Glutamatergic neuron (in vitro differentiated cells): ENCODE results near the gene SLC27A2. TPM values are rescaled to one million over a fixed set of nuclear protein-coding genes. Genes with fewer than 3 reads are reported as not detected.

Source experiments
- DNase-seq: peaks from one replicate; pipeline ENCODE4 v3.0.0; 2022
- H3K27ac Mint-ChIP-seq: one replicate; pipeline ENCODE4 v1.8.0; 2020; ENCODE audit warnings: mild to moderate bottlenecking, mixed read lengths, inconsistent platforms; ENCODE audit not compliant: unreplicated experiment
- H3K27me3 Mint-ChIP-seq: one replicate; pipeline ENCODE4 v1.8.0; 2020; ENCODE audit warnings: mild to moderate bottlenecking, moderate library complexity, mixed read lengths, inconsistent platforms; ENCODE audit not compliant: unreplicated experiment
- H3K36me3 Mint-ChIP-seq: one replicate; pipeline ENCODE4 v1.8.0; 2020; ENCODE audit warnings: mild to moderate bottlenecking, mixed read lengths, inconsistent platforms; ENCODE audit not compliant: unreplicated experiment
- H3K4me1 Mint-ChIP-seq: one replicate; pipeline ENCODE4 v1.8.0; 2020; ENCODE audit warnings: mild to moderate bottlenecking, low read depth, mixed read lengths, inconsistent platforms; ENCODE audit not compliant: unreplicated experiment
- H3K4me3 Mint-ChIP-seq: one replicate; pipeline ENCODE4 v1.8.0; 2020; ENCODE audit warnings: mild to moderate bottlenecking, mixed read lengths, inconsistent platforms; ENCODE audit not compliant: unreplicated experiment
- H3K9me3 Mint-ChIP-seq: one replicate; pipeline ENCODE4 v1.8.0; 2020; ENCODE audit warnings: mild to moderate bottlenecking, moderate library complexity, mixed read lengths, inconsistent platforms; ENCODE audit not compliant: unreplicated experiment
- total RNA-seq: library from RNA; stranded (reverse); fragmentation: NEBNext Ultra II Directional; extraction: Animal tissue kit (Norgen Biotek cat#: 25700); gene quantifications from one replicate; pipeline ENCODE4 v1.2.1, GENCODE V29; 2021; ENCODE audit not compliant: unreplicated experiment
- TF ChIP-seq, protein P1 (sequence below): fragments of 200-600 bp; sonication (generic); IDR thresholded peaks from one replicate; pipeline ENCODE4 v1.5.0; 2021; ENCODE audit not compliant: partially characterized antibody, unreplicated experiment

SLC27A2 gene
- total RNA-seq, 1 donor from 2014 or later = not detected

DNA sequence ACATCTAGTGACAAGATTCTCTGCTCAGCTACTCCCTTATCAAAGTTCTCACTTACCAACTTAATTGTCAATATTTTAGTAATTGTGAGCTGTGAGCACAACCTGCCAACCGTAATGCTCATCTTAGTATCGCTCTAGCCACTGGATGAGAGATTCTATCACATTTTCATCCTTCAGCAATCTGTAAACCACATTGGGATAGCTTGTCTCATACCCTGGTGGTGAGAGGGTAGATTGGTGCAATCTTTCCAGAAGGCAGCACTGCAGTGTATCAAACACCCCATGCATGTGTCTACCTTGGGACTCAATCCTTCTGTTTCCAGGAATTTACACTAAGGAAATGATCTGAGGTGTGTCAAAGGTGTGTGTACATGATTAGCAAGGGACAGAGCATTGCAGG, 44.1 kb upstream of the SLC27A2 start:
- TF ChIP-seq, protein P1, sequence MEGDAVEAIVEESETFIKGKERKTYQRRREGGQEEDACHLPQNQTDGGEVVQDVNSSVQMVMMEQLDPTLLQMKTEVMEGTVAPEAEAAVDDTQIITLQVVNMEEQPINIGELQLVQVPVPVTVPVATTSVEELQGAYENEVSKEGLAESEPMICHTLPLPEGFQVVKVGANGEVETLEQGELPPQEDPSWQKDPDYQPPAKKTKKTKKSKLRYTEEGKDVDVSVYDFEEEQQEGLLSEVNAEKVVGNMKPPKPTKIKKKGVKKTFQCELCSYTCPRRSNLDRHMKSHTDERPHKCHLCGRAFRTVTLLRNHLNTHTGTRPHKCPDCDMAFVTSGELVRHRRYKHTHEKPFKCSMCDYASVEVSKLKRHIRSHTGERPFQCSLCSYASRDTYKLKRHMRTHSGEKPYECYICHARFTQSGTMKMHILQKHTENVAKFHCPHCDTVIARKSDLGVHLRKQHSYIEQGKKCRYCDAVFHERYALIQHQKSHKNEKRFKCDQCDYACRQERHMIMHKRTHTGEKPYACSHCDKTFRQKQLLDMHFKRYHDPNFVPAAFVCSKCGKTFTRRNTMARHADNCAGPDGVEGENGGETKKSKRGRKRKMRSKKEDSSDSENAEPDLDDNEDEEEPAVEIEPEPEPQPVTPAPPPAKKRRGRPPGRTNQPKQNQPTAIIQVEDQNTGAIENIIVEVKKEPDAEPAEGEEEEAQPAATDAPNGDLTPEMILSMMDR = no peak
- H3K36me3 Mint-ChIP-seq = no peaks in the 10 kb centered on the region
- no peak for DNase-seq
- H3K9me3 Mint-ChIP-seq = peaks cover 2% of the 10 kb centered on the region
- no peaks in the 10 kb centered on the region for H3K4me1 Mint-ChIP-seq
- H3K27ac Mint-ChIP-seq = no peak overlapping the region
- no peak overlapping the region for H3K4me3 Mint-ChIP-seq
- H3K27me3 Mint-ChIP-seq = peaks cover 2% of the 10 kb centered on the region

DNA sequence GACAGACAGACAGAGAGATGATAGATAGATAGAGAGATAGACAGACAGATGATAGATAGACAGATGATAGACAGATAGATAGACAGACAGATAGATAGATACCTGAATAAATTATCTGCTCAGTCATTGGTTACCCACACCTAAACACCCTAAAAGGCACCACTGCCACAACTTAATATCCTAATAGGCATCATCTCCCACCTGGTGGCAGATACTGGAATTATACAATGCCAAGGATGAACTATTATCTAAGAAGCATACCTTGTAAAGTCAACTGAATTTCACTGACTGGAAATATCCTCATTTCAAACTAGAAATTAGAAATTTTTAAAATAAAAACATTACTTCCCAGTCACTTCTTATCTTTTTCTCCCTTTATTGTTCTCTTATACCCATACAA, 43.6 kb upstream of the SLC27A2 start:
- TF ChIP-seq, protein P1 = no peak

DNA sequence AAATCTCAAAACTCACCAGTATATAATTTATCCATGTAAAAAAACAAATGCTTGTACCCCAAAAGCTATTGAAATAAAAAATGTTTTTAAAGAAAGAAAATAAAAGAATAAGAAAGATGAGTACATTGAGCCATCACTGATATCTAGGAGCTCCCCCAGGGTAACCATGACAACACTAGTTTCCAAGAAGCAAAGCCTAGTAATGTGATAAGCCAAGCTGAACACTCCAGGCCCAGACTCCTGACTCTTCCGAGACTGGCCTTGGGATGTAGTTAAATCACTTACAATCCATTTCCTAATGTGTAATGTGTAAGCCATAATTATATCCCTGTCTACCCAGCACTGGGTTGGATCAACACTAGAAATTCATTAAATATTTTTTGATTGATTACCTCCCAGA, 41.9 kb upstream of the SLC27A2 start:
- DNase-seq = no peak
- peaks cover 2% of the 10 kb centered on the region for H3K9me3 Mint-ChIP-seq

More for the DNA sequence above, 43.6 kb upstream of the SLC27A2 start:
- peaks cover 2% of the 10 kb centered on the region for H3K27me3 Mint-ChIP-seq
- no peaks in the 10 kb centered on the region for H3K4me1 Mint-ChIP-seq
- peaks cover 2% of the 10 kb centered on the region for H3K9me3 Mint-ChIP-seq
- no peaks in the 10 kb centered on the region for H3K36me3 Mint-ChIP-seq
- DNase-seq = no peak
- no peak overlapping the region for H3K27ac Mint-ChIP-seq
- H3K4me3 Mint-ChIP-seq = no peak overlapping the region

DNA sequence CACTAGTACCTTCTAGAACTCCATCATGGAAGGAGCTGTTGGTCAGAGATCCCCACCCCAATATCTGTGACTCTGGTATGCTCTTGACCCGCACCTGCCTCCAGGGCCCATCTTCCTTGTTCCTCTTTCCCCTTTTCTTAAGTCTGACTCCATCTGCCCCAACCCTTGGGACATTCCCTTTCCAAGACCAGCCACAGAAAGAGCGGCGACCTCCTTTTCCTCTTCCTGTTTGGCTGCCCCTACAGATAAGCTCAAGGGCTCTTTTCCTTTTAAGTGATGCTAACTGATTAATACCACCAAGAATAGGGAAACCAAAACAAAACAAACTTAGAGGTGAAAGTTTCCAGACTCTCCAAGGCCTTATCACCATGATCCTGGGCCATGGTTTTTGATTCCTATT, 41.0 kb upstream of the SLC27A2 start:
- H3K27ac Mint-ChIP-seq = no peak overlapping the region
- peaks cover 2% of the 10 kb centered on the region for H3K9me3 Mint-ChIP-seq
- peaks cover 2% of the 10 kb centered on the region for H3K4me1 Mint-ChIP-seq
- no peak for DNase-seq
- peaks cover 2% of the 10 kb centered on the region for H3K27me3 Mint-ChIP-seq
- no peak overlapping the region for H3K4me3 Mint-ChIP-seq
- H3K36me3 Mint-ChIP-seq = no peaks in the 10 kb centered on the region
- TF ChIP-seq, protein P1 = no peak

More for the DNA sequence above, 41.9 kb upstream of the SLC27A2 start:
- Mint-ChIP-seq H3K4me1 (peaks cover 2% of the 10 kb centered on the region), H3K4me3 (no peak overlapping the region), H3K36me3 (no peaks in the 10 kb centered on the region), H3K27me3 (peaks cover 2% of the 10 kb centered on the region), H3K27ac (no peak overlapping the region)
- TF ChIP-seq, protein P1 = no peak

DNA sequence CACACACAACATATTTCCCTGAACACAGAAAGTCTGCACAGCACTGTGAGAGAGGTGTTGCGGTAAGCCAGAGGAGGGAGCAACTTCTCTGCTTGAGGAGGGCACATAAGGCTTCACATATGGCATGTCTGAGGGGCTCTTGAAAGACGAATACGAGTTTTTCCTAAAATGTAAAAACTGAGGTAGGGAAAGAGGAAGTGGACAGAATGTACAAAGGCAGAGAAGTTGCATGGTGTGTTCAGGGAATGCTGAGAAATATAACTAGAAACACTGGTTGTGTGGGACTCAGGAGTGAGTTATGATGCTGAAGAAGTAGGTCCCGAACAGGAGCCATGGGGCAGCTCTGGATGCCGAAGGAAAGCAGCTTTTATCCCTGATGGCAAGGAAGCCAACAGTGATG, 40.1 kb upstream of the SLC27A2 start:
- Mint-ChIP-seq H3K27me3 (peaks cover 2% of the 10 kb centered on the region), H3K4me3 (no peak overlapping the region), H3K36me3 (no peaks in the 10 kb centered on the region), H3K4me1 (peaks cover 2% of the 10 kb centered on the region), H3K9me3 (peaks cover 2% of the 10 kb centered on the region), H3K27ac (no peak overlapping the region)
- DNase-seq = no peak
- TF ChIP-seq, protein P1 = no peak
